H1 (cell line): Measurements from ENCODE around the gene CLEC19A.

ENCODE experiments used
- CHD2 ChIP-seq: IDR thresholded peaks from 2 replicates; pipeline ENCODE4 v1.6.1; 2012; ENCODE audit warnings: low read length, improper control_type of control experiment
- NRF1 ChIP-seq: IDR thresholded peaks from 2 replicates; pipeline ENCODE4 v1.6.1; 2011; ENCODE audit warnings: mild to moderate bottlenecking, low read depth, low read length, improper control_type of control experiment
- SP1 ChIP-seq: IDR thresholded peaks from 2 replicates; pipeline ENCODE4 v1.6.1; 2011; ENCODE audit warnings: low read depth, low read length
- SRF ChIP-seq: IDR thresholded peaks from 2 replicates; pipeline ENCODE4 v1.6.1; 2011; ENCODE audit warnings: mild to moderate bottlenecking, low read depth, low read length, moderate library complexity
- TF ChIP-seq, protein P1 (sequence below), 3 experiments: IDR thresholded peaks; 1 replicate in 2 of 3; 2 replicates in 1 of 3; pipeline versions ENCODE4 v1.5.1 to v1.6.1; 2011; ENCODE audit warnings: low read length in 3 of 3, mild to moderate bottlenecking in 3 of 3, inconsistent platforms in 2 of 3, low read depth in 1 of 3, moderate library complexity in 1 of 3; ENCODE audit not compliant: insufficient read depth in 1 of 3; ENCODE audit errors: control extremely low read depth in 1 of 3
- TF ChIP-seq, protein P2 (sequence below): IDR thresholded peaks from 2 replicates; pipeline ENCODE4 v1.6.1; 2012; ENCODE audit warnings: low read length, inconsistent platforms

DNA sequence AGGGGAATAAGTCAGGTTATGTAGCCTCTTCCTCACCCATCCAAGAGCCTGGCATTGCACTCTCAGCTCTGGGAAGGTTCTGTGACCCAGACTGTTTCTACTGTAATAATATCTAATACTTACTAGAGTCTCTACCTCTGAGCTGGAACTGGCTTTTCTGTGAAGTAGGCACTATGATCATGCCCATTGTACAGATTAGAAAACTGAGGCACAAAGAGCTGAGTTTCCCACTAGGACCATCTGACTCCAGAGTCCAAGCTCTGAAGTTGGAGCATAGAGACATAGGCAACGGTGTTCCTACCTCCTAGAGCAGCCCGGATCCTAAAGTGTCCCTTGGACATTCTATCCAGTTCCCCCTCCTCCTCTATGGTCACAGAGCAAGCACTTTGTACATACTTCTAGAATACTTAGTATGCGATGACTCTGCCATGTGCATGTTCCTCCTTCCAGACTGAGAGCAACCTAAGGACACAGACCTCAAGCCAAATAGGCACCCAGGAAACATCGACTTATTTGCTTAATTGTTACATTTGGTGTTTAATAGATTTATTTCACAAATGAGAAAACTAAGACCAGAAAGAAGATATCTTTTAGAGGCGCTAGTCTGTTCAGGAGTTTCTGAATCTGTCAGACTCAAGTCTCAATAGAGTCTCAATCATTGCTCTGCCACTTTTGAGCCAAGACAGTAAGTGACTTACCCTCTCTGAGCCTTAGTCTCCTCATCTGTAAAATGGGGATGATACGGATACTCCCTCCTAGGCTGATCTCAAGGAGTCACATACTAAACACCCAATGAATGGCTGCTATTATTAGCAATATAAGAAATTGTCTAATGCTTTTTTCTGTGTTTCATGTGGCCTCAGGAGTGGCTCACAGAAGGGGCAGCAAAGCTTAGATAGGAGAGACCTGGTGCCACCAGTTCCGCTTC, 3.6 kb downstream of the CLEC19A start:
- TF ChIP-seq, protein P1, sequence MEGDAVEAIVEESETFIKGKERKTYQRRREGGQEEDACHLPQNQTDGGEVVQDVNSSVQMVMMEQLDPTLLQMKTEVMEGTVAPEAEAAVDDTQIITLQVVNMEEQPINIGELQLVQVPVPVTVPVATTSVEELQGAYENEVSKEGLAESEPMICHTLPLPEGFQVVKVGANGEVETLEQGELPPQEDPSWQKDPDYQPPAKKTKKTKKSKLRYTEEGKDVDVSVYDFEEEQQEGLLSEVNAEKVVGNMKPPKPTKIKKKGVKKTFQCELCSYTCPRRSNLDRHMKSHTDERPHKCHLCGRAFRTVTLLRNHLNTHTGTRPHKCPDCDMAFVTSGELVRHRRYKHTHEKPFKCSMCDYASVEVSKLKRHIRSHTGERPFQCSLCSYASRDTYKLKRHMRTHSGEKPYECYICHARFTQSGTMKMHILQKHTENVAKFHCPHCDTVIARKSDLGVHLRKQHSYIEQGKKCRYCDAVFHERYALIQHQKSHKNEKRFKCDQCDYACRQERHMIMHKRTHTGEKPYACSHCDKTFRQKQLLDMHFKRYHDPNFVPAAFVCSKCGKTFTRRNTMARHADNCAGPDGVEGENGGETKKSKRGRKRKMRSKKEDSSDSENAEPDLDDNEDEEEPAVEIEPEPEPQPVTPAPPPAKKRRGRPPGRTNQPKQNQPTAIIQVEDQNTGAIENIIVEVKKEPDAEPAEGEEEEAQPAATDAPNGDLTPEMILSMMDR (IDR thresholded peaks at IDR 0.05; ENCODE audit: control extremely low read depth in 1 of 3, insufficient read depth in 1 of 3, low read depth in 1 of 3, low read length in 3 of 3): no peak
- TF ChIP-seq, protein P2, sequence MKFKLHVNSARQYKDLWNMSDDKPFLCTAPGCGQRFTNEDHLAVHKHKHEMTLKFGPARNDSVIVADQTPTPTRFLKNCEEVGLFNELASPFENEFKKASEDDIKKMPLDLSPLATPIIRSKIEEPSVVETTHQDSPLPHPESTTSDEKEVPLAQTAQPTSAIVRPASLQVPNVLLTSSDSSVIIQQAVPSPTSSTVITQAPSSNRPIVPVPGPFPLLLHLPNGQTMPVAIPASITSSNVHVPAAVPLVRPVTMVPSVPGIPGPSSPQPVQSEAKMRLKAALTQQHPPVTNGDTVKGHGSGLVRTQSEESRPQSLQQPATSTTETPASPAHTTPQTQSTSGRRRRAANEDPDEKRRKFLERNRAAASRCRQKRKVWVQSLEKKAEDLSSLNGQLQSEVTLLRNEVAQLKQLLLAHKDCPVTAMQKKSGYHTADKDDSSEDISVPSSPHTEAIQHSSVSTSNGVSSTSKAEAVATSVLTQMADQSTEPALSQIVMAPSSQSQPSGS: no peak
- no peak for TF ChIP-seq NRF1
- no peak for TF ChIP-seq SP1
- TF ChIP-seq SRF: no peak
- no peak for TF ChIP-seq CHD2
